GM20000 (cell line): ENCODE data around the gene FBXO48.

Experiments used
- DNase-seq: peaks from one replicate; pipeline ENCODE4 v3.0.0; 2012; ENCODE audit warnings: low spot score
- TF ChIP-seq, protein P1 (sequence below): IDR thresholded peaks from 2 replicates; pipeline ENCODE4 v1.5.1; 2012; ENCODE audit warnings: mild to moderate bottlenecking, control low read depth; ENCODE audit errors: extremely low read depth, missing control alignments

The FBXO48 gene

DNA sequence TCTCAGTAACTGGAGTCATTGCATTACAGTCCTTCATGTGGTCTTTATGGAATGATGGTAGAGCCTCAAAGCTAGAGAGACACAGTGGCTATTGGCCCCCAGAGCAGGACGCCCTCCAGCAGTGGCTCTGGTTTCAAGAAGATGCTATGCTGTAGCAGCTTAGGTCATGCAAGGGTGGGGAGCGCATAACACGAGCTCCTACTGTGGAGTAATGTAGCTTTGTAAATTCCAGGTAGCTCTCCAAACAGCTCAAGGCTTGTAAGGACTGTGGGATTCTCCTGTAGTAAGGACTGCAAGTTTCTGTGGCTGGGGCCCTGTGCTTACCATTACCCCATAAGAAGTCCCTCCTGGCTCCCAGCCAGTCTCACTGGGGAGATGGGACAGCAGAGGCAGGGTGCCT is 15.9 kb upstream of the FBXO48 start:
- TF ChIP-seq, protein P1, sequence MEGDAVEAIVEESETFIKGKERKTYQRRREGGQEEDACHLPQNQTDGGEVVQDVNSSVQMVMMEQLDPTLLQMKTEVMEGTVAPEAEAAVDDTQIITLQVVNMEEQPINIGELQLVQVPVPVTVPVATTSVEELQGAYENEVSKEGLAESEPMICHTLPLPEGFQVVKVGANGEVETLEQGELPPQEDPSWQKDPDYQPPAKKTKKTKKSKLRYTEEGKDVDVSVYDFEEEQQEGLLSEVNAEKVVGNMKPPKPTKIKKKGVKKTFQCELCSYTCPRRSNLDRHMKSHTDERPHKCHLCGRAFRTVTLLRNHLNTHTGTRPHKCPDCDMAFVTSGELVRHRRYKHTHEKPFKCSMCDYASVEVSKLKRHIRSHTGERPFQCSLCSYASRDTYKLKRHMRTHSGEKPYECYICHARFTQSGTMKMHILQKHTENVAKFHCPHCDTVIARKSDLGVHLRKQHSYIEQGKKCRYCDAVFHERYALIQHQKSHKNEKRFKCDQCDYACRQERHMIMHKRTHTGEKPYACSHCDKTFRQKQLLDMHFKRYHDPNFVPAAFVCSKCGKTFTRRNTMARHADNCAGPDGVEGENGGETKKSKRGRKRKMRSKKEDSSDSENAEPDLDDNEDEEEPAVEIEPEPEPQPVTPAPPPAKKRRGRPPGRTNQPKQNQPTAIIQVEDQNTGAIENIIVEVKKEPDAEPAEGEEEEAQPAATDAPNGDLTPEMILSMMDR: no peak
- DNase-seq: no peak

DNA sequence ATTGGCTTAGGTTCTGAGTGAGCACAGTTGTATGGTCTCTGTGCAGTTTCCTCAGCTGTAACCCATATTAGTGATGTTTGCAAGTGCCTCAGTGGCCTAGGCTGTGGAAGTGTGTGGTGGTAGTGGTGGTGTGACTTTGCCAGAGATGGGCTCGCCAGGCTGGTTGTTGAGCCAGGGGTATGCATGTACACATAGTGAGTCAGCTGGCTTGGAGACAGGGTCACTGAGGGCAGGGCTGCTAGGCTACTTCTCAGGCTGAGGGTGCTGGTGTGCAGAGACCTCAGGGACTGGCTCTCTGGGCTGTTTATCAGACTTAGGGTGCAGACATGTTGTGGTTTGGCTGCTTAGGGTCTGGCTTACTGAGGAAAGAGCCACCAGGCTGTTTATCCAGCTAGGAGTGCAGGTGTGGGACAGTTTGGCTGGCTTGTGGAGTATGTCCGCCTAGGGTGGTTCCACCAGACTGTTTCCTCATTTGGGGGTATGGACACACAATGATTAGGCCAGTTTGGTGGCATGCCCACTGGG is 15.3 kb upstream of the FBXO48 start:
- DNase-seq: no peak
- TF ChIP-seq, protein P1: no peak

DNA sequence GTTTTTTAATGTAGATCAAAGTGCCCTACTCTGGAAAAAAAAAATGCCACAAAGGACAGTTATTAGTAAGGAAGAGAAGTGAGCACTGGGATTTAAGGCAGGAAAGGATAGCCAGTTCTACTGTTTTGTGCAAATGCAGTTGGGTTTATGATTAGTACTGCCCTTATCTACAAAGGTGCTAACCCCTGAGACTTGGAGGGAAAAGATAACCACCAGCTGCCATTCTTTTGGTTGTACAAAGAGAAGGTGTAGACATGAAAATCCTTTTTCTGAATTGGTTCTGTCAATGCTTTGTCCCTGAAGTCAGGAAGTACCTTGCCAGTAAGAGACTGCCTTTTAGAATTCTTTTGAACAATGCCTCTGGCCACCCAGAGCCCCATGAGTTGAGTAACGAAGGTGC is 11.6 kb upstream of the FBXO48 start:
- no peak for DNase-seq
- TF ChIP-seq, protein P1: no peak

DNA sequence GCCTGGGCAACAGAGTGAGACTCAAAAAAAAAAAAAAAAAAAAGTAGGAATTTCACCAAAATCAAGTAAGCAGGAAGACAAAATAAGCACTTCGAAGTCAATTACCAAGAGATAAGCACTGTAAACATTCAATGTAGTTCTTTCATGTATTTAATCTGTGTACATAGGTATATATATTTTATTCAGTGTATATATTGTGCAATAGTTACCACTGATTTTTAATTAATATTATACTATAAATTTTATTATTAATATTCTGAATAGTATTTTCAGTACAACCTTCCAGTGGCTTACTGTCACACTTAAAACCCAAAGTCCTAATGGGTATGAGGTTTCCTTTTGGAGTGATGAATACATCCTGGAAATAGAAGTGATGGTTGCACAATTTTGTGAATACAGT is 9.4 kb upstream of the FBXO48 start:
- TF ChIP-seq, protein P1: no peak
- DNase-seq: no peak

DNA sequence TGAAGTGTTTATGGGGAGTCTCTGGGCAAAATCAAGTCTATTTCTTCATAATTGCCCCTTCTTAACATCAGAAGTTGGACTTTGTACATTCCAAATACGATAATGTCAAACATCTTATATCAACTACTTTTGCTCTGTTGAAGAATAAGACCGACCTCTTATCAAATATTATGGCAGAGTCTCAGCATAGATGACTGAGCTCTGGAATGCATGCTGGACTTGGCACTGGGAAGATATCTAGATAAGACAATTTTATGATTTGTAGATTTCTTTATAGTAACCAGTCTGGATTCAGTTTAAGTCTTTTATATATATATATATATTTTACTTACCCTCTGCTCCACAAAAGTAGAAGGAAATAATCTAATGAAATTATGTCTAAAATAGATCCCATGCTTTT is 8.5 kb upstream of the FBXO48 start:
- no peak for DNase-seq
- TF ChIP-seq, protein P1: no peak

DNA sequence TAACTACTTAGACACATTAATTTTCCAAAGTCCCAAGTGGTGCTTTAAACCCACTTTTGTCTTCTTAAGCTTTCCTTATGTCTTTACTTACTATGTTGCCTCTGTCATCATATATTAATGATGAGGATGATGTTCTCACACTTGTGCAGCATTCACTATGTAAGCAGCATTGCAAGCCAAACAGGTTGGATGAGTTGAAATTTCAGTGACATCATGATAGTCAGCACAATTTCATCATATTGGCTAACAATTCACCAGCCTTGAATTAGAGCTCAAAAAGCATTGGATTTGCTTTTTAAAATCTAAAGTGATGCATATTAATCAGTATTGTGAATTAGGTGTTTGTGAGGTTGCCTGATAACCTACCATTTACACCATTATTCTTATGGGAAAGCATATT is 8.0 kb upstream of the FBXO48 start:
- DNase-seq: no peak
- TF ChIP-seq, protein P1: no peak

DNA sequence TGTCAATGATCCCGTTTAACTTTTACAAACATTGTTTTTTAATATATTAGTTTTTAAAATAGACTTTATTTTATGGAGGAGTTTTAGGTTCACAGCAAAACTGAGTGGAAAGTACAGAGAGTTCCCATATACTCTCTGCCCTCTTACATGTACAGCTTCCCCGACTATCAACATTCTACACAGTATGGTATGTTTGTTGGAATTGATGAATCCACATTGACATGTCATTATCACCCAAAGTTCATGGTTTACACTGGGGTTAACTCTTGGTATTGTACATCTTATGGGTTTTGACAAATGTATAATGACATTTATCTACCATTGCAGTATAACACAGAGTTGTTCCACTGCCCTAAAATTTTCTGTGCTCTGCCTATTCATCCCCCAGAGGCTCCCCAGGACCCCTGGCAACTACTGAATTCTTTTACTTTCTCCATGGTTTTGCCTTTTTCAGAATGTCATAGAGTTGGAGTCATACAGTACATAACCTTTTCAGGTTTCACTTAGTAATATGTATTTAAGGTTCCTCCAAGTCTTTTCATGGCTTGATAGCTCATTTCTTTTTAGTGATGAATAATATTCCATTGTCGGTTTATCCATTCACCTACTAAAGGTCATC is 5.8 kb upstream of the FBXO48 start:
- DNase-seq: no peak
- TF ChIP-seq, protein P1: no peak
